ENCODE data around the gene SCGB1D1.

SCGB1D1 gene

DNA sequence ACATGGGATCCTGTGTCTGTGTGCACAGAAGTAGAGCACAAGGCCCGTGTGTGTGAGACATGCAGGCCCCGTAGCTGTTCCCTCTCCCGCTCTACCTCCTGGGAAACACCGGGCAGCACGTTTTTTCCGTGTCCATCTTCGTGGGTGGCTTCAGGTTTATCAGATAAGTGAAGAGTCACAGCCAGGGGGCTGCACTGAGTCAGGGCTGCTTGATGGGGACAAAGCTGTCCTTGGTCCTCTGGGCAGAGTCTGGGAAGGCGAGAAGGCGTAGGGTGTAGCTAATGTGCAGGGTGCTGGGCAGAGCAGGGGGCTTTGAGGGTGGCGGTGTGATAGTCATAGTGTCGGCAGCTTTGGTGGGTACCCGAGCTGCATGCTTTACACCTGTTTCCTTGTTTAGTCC, 42.5 kb upstream of the SCGB1D1 start:
- H3K4me3 ChIP-seq (ENCODE audit: insufficient read depth, low read depth, low read length, poor library complexity, severe bottlenecking): no peak overlapping the region
- H3K4me1 ChIP-seq (ENCODE audit: control insufficient read depth, insufficient read depth, low read length, poor library complexity, severe bottlenecking): no peaks in the 10 kb centered on the region
- H3K9me3 ChIP-seq (ENCODE audit: control insufficient read depth, low read length): no peaks in the 10 kb centered on the region
- no peak overlapping the region for H3K27ac ChIP-seq (ENCODE audit: insufficient read depth, low read length, poor library complexity, severe bottlenecking)
- H3K36me3 ChIP-seq (ENCODE audit: control insufficient read depth, insufficient read depth, low read length): peaks cover 65% of the 10 kb centered on the region
- no peak for DNase-seq
- H3K27me3 ChIP-seq (replicated peaks; ENCODE audit: control insufficient read depth, insufficient read depth, low read length, poor library complexity, severe bottlenecking): no peaks in the 10 kb centered on the region

- no peak for DNase-seq
- Histone ChIP-seq H3K36me3 (ENCODE audit: control insufficient read depth, insufficient read depth, low read length) (peaks cover 65% of the 10 kb centered on the region), H3K4me1 (ENCODE audit: control insufficient read depth, insufficient read depth, low read length, poor library complexity, severe bottlenecking) (no peaks in the 10 kb centered on the region)
Observed at GRCh38 chr11:62148271-62148980, 41.6 kb upstream of the SCGB1D1 start.

GRCh38 chr11:62149986-62150886, 39.8 kb upstream of the SCGB1D1 start:
- DNase-seq: no peak
- H3K4me1 ChIP-seq (ENCODE audit: control insufficient read depth, insufficient read depth, low read length, poor library complexity, severe bottlenecking): no peaks in the 10 kb centered on the region
- H3K27me3 ChIP-seq (replicated peaks; ENCODE audit: control insufficient read depth, insufficient read depth, low read length, poor library complexity, severe bottlenecking): no peaks in the 10 kb centered on the region
- no peaks in the 10 kb centered on the region for H3K9me3 ChIP-seq (ENCODE audit: control insufficient read depth, low read length)
- no peak overlapping the region for H3K4me3 ChIP-seq (ENCODE audit: insufficient read depth, low read depth, low read length, poor library complexity, severe bottlenecking)
- peaks cover 60% of the 10 kb centered on the region for H3K36me3 ChIP-seq (ENCODE audit: control insufficient read depth, insufficient read depth, low read length)
- H3K27ac ChIP-seq (ENCODE audit: insufficient read depth, low read length, poor library complexity, severe bottlenecking): no peak overlapping the region

More at GRCh38 chr11:62148271-62148980, 41.6 kb upstream of the SCGB1D1 start:
- no peak overlapping the region for H3K4me3 ChIP-seq (ENCODE audit: insufficient read depth, low read depth, low read length, poor library complexity, severe bottlenecking)
- no peaks in the 10 kb centered on the region for H3K9me3 ChIP-seq (ENCODE audit: control insufficient read depth, low read length)
- no peaks in the 10 kb centered on the region for H3K27me3 ChIP-seq (replicated peaks; ENCODE audit: control insufficient read depth, insufficient read depth, low read length, poor library complexity, severe bottlenecking)
- H3K27ac ChIP-seq (ENCODE audit: insufficient read depth, low read length, poor library complexity, severe bottlenecking): no peak overlapping the region

DNA sequence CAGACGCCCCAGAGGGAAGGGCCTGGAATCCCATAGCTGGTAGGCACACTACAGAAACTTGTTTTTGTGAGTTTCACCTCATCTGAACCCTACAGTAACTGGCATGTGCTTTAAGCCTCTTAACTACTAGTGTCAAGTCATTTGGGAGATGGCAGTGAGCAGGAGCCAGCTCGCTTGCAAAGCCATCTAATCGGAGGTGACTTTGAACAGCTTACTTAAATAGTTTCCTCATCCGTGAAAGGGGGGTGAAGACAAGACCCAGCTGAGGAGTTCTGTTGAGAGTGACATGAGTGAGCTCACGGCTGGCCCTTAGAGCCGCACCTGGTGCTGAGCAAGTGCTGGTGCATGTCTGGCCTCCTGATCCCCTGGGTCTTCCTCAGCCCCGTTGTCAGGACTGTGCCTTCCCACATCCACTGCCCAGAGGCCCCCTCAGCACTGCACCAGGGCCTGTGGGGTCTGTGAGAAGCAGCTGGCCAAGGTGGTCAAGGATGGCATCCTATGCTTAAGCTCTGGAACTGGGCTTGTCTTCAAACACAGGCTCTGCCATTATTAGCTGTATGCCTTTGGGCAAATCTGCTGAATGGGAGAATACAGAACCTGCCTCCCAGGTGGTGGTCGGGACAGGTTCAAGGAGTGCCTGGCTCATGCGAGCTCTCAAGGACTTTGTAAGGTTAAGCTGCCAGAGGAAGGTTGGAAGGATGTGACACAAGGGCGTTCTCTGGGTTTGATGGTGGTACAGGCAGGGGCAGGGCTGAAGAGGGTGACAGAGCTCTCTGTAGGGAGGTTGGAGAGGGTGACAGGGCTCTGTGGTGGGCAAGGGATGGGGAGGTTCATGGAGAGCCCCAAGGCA, 38.9 kb upstream of the SCGB1D1 start:
- peaks cover 51% of the 10 kb centered on the region for H3K36me3 ChIP-seq (ENCODE audit: control insufficient read depth, insufficient read depth, low read length)
- H3K4me3 ChIP-seq (ENCODE audit: insufficient read depth, low read depth, low read length, poor library complexity, severe bottlenecking): no peak overlapping the region
- H3K9me3 ChIP-seq (ENCODE audit: control insufficient read depth, low read length): no peaks in the 10 kb centered on the region
- no peaks in the 10 kb centered on the region for H3K4me1 ChIP-seq (ENCODE audit: control insufficient read depth, insufficient read depth, low read length, poor library complexity, severe bottlenecking)
- no peak for DNase-seq
- H3K27me3 ChIP-seq (replicated peaks; ENCODE audit: control insufficient read depth, insufficient read depth, low read length, poor library complexity, severe bottlenecking): no peaks in the 10 kb centered on the region
- H3K27ac ChIP-seq (ENCODE audit: insufficient read depth, low read length, poor library complexity, severe bottlenecking): no peak overlapping the region

GRCh38 chr11:62151737-62152102, 38.3 kb upstream of the SCGB1D1 start:
- Histone ChIP-seq H3K4me1 (ENCODE audit: control insufficient read depth, insufficient read depth, low read length, poor library complexity, severe bottlenecking) (no peaks in the 10 kb centered on the region), H3K9me3 (ENCODE audit: control insufficient read depth, low read length) (no peaks in the 10 kb centered on the region), H3K27ac (ENCODE audit: insufficient read depth, low read length, poor library complexity, severe bottlenecking) (no peak overlapping the region), H3K27me3 (replicated peaks; ENCODE audit: control insufficient read depth, insufficient read depth, low read length, poor library complexity, severe bottlenecking) (no peaks in the 10 kb centered on the region), H3K4me3 (ENCODE audit: insufficient read depth, low read depth, low read length, poor library complexity, severe bottlenecking) (no peak overlapping the region), H3K36me3 (ENCODE audit: control insufficient read depth, insufficient read depth, low read length) (peaks cover 46% of the 10 kb centered on the region)
- DNase-seq: no peak

- Histone ChIP-seq H3K36me3 (ENCODE audit: control insufficient read depth, insufficient read depth, low read length) (peaks cover 38% of the 10 kb centered on the region), H3K27me3 (replicated peaks; ENCODE audit: control insufficient read depth, insufficient read depth, low read length, poor library complexity, severe bottlenecking) (no peaks in the 10 kb centered on the region), H3K4me3 (ENCODE audit: insufficient read depth, low read depth, low read length, poor library complexity, severe bottlenecking) (no peak overlapping the region)
Observed at GRCh38 chr11:62152245-62153086, 37.5 kb upstream of the SCGB1D1 start.

DNA sequence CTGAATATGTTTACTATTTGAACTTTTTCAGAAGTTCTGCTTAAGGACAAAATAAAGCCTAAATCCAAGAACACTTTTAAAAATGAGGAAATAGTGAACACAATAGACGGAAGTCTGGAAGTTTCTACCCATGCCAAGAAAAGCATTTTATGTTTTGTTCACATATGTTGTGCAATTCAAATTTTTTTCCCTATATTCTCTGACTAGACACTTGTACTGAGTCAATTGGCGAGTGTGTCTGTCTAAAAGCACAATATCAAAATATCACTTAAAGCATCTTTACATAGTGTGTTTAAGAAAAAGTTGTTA, 37.0 kb upstream of the SCGB1D1 start:
- Histone ChIP-seq H3K36me3 (ENCODE audit: control insufficient read depth, insufficient read depth, low read length) (peaks cover 33% of the 10 kb centered on the region), H3K9me3 (ENCODE audit: control insufficient read depth, low read length) (no peaks in the 10 kb centered on the region), H3K27ac (ENCODE audit: insufficient read depth, low read length, poor library complexity, severe bottlenecking) (no peak overlapping the region)

More at GRCh38 chr11:62152245-62153086, 37.5 kb upstream of the SCGB1D1 start:
- no peak overlapping the region for H3K27ac ChIP-seq (ENCODE audit: insufficient read depth, low read length, poor library complexity, severe bottlenecking)
- H3K4me1 ChIP-seq (ENCODE audit: control insufficient read depth, insufficient read depth, low read length, poor library complexity, severe bottlenecking): no peaks in the 10 kb centered on the region
- DNase-seq: no peak
- no peaks in the 10 kb centered on the region for H3K9me3 ChIP-seq (ENCODE audit: control insufficient read depth, low read length)

GRCh38 chr11:62153617-62154016, 36.4 kb upstream of the SCGB1D1 start:
- H3K27me3 ChIP-seq (replicated peaks; ENCODE audit: control insufficient read depth, insufficient read depth, low read length, poor library complexity, severe bottlenecking): no peaks in the 10 kb centered on the region
- DNase-seq: no peak
- H3K27ac ChIP-seq (ENCODE audit: insufficient read depth, low read length, poor library complexity, severe bottlenecking): no peak overlapping the region

More for the DNA sequence above, 37.0 kb upstream of the SCGB1D1 start:
- Histone ChIP-seq H3K4me1 (ENCODE audit: control insufficient read depth, insufficient read depth, low read length, poor library complexity, severe bottlenecking) (no peaks in the 10 kb centered on the region), H3K4me3 (ENCODE audit: insufficient read depth, low read depth, low read length, poor library complexity, severe bottlenecking) (no peak overlapping the region), H3K27me3 (replicated peaks; ENCODE audit: control insufficient read depth, insufficient read depth, low read length, poor library complexity, severe bottlenecking) (no peaks in the 10 kb centered on the region)
- no peak for DNase-seq

GRCh38 chr11:62157603-62158002, 32.4 kb upstream of the SCGB1D1 start:
- Histone ChIP-seq H3K4me1 (ENCODE audit: control insufficient read depth, insufficient read depth, low read length, poor library complexity, severe bottlenecking) (no peaks in the 10 kb centered on the region), H3K36me3 (ENCODE audit: control insufficient read depth, insufficient read depth, low read length) (no peaks in the 10 kb centered on the region), H3K27ac (ENCODE audit: insufficient read depth, low read length, poor library complexity, severe bottlenecking) (no peak overlapping the region), H3K9me3 (ENCODE audit: control insufficient read depth, low read length) (no peaks in the 10 kb centered on the region), H3K27me3 (replicated peaks; ENCODE audit: control insufficient read depth, insufficient read depth, low read length, poor library complexity, severe bottlenecking) (no peaks in the 10 kb centered on the region), H3K4me3 (ENCODE audit: insufficient read depth, low read depth, low read length, poor library complexity, severe bottlenecking) (no peak overlapping the region)
- DNase-seq: no peak

More at GRCh38 chr11:62153617-62154016, 36.4 kb upstream of the SCGB1D1 start:
- H3K4me1 ChIP-seq (ENCODE audit: control insufficient read depth, insufficient read depth, low read length, poor library complexity, severe bottlenecking): no peaks in the 10 kb centered on the region
- no peak overlapping the region for H3K4me3 ChIP-seq (ENCODE audit: insufficient read depth, low read depth, low read length, poor library complexity, severe bottlenecking)
- H3K36me3 ChIP-seq (ENCODE audit: control insufficient read depth, insufficient read depth, low read length): peaks cover 27% of the 10 kb centered on the region
- no peaks in the 10 kb centered on the region for H3K9me3 ChIP-seq (ENCODE audit: control insufficient read depth, low read length)

Data from effector memory CD4-positive, alpha-beta T cell (primary cell).